OCI-LY1 (cell line): ENCODE measurements around the gene DYNLT4.

Experiments
- H2AFZ ChIP-seq: fragments of 200-600 bp; sonication (generic), shearing (Covaris generic); 2 replicates; pipeline ENCODE4 v1.6.0; 2014; ENCODE audit warnings: antibody characterized with exemption, mild to moderate bottlenecking, low read length
- H3F3A ChIP-seq: fragments of 200-600 bp; sonication (generic), shearing (Covaris generic); 2 replicates; pipeline ENCODE4 v1.6.0; 2014; ENCODE audit warnings: mild to moderate bottlenecking, antibody characterized with exemption, low read length, moderate library complexity; ENCODE audit not compliant: insufficient read depth
- H3K27ac ChIP-seq: fragments of 200-600 bp; sonication (generic); 2 replicates; pipeline ENCODE4 v1.5.1; 2014; ENCODE audit warnings: low read length, mixed run types, mild to moderate bottlenecking, low read depth; ENCODE audit not compliant: poor library complexity, severe bottlenecking
- H3K27me3 ChIP-seq: fragments of 200-600 bp; sonication (generic); 2 replicates; pipeline ENCODE4 v1.6.0; 2014; ENCODE audit warnings: antibody characterized with exemption, mild to moderate bottlenecking, low read length, moderate library complexity; ENCODE audit not compliant: insufficient read depth
- H3K36me3 ChIP-seq: fragments of 200-600 bp; sonication (generic); 2 replicates; pipeline ENCODE4 v1.6.1; 2014; ENCODE audit warnings: mild to moderate bottlenecking, antibody characterized with exemption, low read length, moderate library complexity, mixed read lengths; ENCODE audit not compliant: insufficient read depth
- H3K4me1 ChIP-seq: fragments of 200-600 bp; sonication (generic); 2 replicates; pipeline ENCODE4 v1.5.1; 2014; ENCODE audit warnings: mild to moderate bottlenecking, low read length, moderate library complexity; ENCODE audit not compliant: insufficient read depth, severe bottlenecking
- H3K4me2 ChIP-seq: fragments of 200-600 bp; sonication (generic), shearing (Covaris generic); 2 replicates; pipeline ENCODE4 v1.6.1; 2014; ENCODE audit warnings: low read length
- H3K4me3 ChIP-seq: fragments of 200-600 bp; sonication (generic); 2 replicates; pipeline ENCODE4 v1.5.1; 2014; ENCODE audit warnings: low read length, low read depth, mild to moderate bottlenecking, mixed read lengths; ENCODE audit not compliant: poor library complexity, severe bottlenecking
- H3K79me2 ChIP-seq: fragments of 200-600 bp; shearing (Covaris generic); 2 replicates; pipeline ENCODE4 v1.6.1; 2016; ENCODE audit warnings: mixed run types, low read length, mixed read lengths; ENCODE audit not compliant: insufficient read depth
- H3K9ac ChIP-seq: fragments of 200-600 bp; sonication (generic), shearing (Covaris generic); 2 replicates; pipeline ENCODE4 v1.6.1; 2014; ENCODE audit warnings: mild to moderate bottlenecking, low read length, mixed read lengths
- H3K9me2 ChIP-seq: fragments of 200-600 bp; sonication (generic), shearing (Covaris generic); 2 replicates; pipeline ENCODE4 v1.6.1; 2014; ENCODE audit warnings: low read depth, mild to moderate bottlenecking, low read length, mixed read lengths
- H3K9me3 ChIP-seq: fragments of 200-600 bp; shearing (Covaris generic); 2 replicates; pipeline ENCODE4 v1.6.1; 2014; ENCODE audit warnings: low read length, mixed read lengths
- H4K20me1 ChIP-seq: fragments of 200-600 bp; sonication (generic), shearing (Covaris generic); 2 replicates; pipeline ENCODE4 v1.6.0; 2016; ENCODE audit warnings: mild to moderate bottlenecking, low read length; ENCODE audit not compliant: insufficient read depth
- CTCF ChIP-seq: fragments of 200-600 bp; sonication (generic), shearing (Covaris generic); IDR thresholded peaks from 2 replicates; pipeline ENCODE4 v1.5.1; 2017; ENCODE audit warnings: mild to moderate bottlenecking, antibody characterized with exemption, low read length, moderate library complexity, mixed read lengths
- EZH2 ChIP-seq: fragments of 200-600 bp; sonication (generic), shearing (Covaris generic); IDR thresholded peaks from 2 replicates; pipeline ENCODE4 v1.8.0; 2017; ENCODE audit warnings: borderline replicate concordance, mixed run types, mild to moderate bottlenecking, antibody characterized with exemption, low read length, moderate library complexity, mixed read lengths

The DYNLT4 gene

GRCh38 chr1:44760876-44761275 is 46.3 kb downstream of the DYNLT4 start:
- Histone ChIP-seq H3K9ac (no peak overlapping the region), H3K9me2 (no peaks in the 10 kb centered on the region), H3K36me3 (peaks cover 94% of the 10 kb centered on the region), H4K20me1 (no peaks in the 10 kb centered on the region), H3K27me3 (no peaks in the 10 kb centered on the region), H3K79me2 (no peaks in the 10 kb centered on the region), H3K4me2 (no peak overlapping the region), H3K4me3 (no peak overlapping the region), H3K4me1 (peaks cover 16% of the 10 kb centered on the region), H3K9me3 (no peaks in the 10 kb centered on the region), H2AFZ (no peak overlapping the region), H3F3A (no peaks in the 10 kb centered on the region), H3K27ac (no peak overlapping the region)
- TF ChIP-seq CTCF: no peak

- Histone ChIP-seq H3K9ac (no peak overlapping the region), H3K4me2 (no peak overlapping the region), H3F3A (no peaks in the 10 kb centered on the region), H3K9me3 (no peaks in the 10 kb centered on the region), H3K9me2 (no peaks in the 10 kb centered on the region), H3K79me2 (no peaks in the 10 kb centered on the region), H2AFZ (no peak overlapping the region), H3K27ac (no peak overlapping the region), H3K4me1 (peaks cover 18% of the 10 kb centered on the region), H4K20me1 (no peaks in the 10 kb centered on the region), H3K36me3 (peaks cover 94% of the 10 kb centered on the region), H3K4me3 (no peak overlapping the region), H3K27me3 (no peaks in the 10 kb centered on the region)
- TF ChIP-seq EZH2 (no peak), CTCF (no peak)
Observed at GRCh38 chr1:44759077-44759476, 48.1 kb downstream of the DYNLT4 start.

- no peak for TF ChIP-seq CTCF
- no peak for TF ChIP-seq EZH2
- Histone ChIP-seq H3K27ac (peak overlapping the region; percentile 84), H3K9me2 (no peaks in the 10 kb centered on the region), H3K36me3 (peaks cover 93% of the 10 kb centered on the region), H3K79me2 (no peaks in the 10 kb centered on the region), H3K4me3 (no peak overlapping the region), H3K9me3 (no peaks in the 10 kb centered on the region), H3F3A (no peaks in the 10 kb centered on the region), H3K4me2 (peak overlapping the region; percentile 40; the same call in 1 of the 2 replicates), H2AFZ (no peak overlapping the region), H3K27me3 (no peaks in the 10 kb centered on the region), H3K4me1 (peaks cover 18% of the 10 kb centered on the region), H3K9ac (peak overlapping the region; percentile 25; the same call in 1 of the 2 replicates), H4K20me1 (no peaks in the 10 kb centered on the region)
Observed at GRCh38 chr1:44757420-44757819, 49.7 kb downstream of the DYNLT4 start.
